ENCODE measurements around the gene FAAP20. TPM values are rescaled to one million over a fixed set of nuclear protein-coding genes. Genes with fewer than 3 reads are reported as not detected.

FAAP20 gene
- total RNA-seq, 1 donor from 2014 or later: 50.6 TPM

GRCh38 chr1:2146836-2147517 lies 47.6 kb downstream of the FAAP20 start:
- no peaks in the 10 kb centered on the region for H3K27me3 ChIP-seq (ENCODE audit: control insufficient read depth, insufficient read depth, low read length)
- no peak for DNase-seq (ENCODE audit: low read depth)
- TF ChIP-seq CTCF (IDR thresholded peaks at IDR 0.05; ENCODE audit: insufficient read depth, low read length, poor library complexity, severe bottlenecking): no peak
- no peak overlapping the region for H3K4me3 ChIP-seq (ENCODE audit: low read depth, low read length)
- H3K36me3 ChIP-seq (ENCODE audit: control insufficient read depth, insufficient read depth, low read length): no peaks in the 10 kb centered on the region

- TF ChIP-seq CTCF (IDR thresholded peaks at IDR 0.05; ENCODE audit: insufficient read depth, low read length, poor library complexity, severe bottlenecking): no peak
- H3K27me3 ChIP-seq (ENCODE audit: control insufficient read depth, insufficient read depth, low read length): no peaks in the 10 kb centered on the region
- no peaks in the 10 kb centered on the region for H3K36me3 ChIP-seq (ENCODE audit: control insufficient read depth, insufficient read depth, low read length)
- no peak for DNase-seq (ENCODE audit: low read depth)
- H3K4me3 ChIP-seq (ENCODE audit: low read depth, low read length): no peak overlapping the region
Observed at GRCh38 chr1:2145946-2146835, 48.4 kb downstream of the FAAP20 start.

GRCh38 chr1:2144501-2145090 lies 50.0 kb downstream of the FAAP20 start:
- no peak for TF ChIP-seq CTCF (IDR thresholded peaks at IDR 0.05; ENCODE audit: insufficient read depth, low read length, poor library complexity, severe bottlenecking)
- H3K27me3 ChIP-seq (ENCODE audit: control insufficient read depth, insufficient read depth, low read length): no peaks in the 10 kb centered on the region
- H3K36me3 ChIP-seq (ENCODE audit: control insufficient read depth, insufficient read depth, low read length): no peaks in the 10 kb centered on the region
- no peak overlapping the region for H3K4me3 ChIP-seq (ENCODE audit: low read depth, low read length)
- no peak for DNase-seq (ENCODE audit: low read depth)

- TF ChIP-seq CTCF (IDR thresholded peaks at IDR 0.05; ENCODE audit: insufficient read depth, low read length, poor library complexity, severe bottlenecking): no peak
- Histone ChIP-seq H3K4me3 (ENCODE audit: low read depth, low read length) (no peak overlapping the region), H3K27me3 (ENCODE audit: control insufficient read depth, insufficient read depth, low read length) (no peaks in the 10 kb centered on the region), H3K36me3 (ENCODE audit: control insufficient read depth, insufficient read depth, low read length) (no peaks in the 10 kb centered on the region)
- DNase-seq (ENCODE audit: low read depth): no peak
Observed at GRCh38 chr1:2143814-2144500, 50.6 kb downstream of the FAAP20 start.

GRCh38 chr1:2141025-2141424 lies 53.5 kb downstream of the FAAP20 start:
- TF ChIP-seq CTCF (IDR thresholded peaks at IDR 0.05; ENCODE audit: insufficient read depth, low read length, poor library complexity, severe bottlenecking): no peak
- no peak overlapping the region for H3K4me3 ChIP-seq (ENCODE audit: low read depth, low read length)

More at GRCh38 chr1:2141025-2141424, 53.5 kb downstream of the FAAP20 start:
- no peak for DNase-seq (ENCODE audit: low read depth)
- no peaks in the 10 kb centered on the region for H3K27me3 ChIP-seq (ENCODE audit: control insufficient read depth, insufficient read depth, low read length)
- H3K36me3 ChIP-seq (ENCODE audit: control insufficient read depth, insufficient read depth, low read length): no peaks in the 10 kb centered on the region

Other genes starting within 250 kb of the FAAP20 start
- gene CFAP74, start 191.0 kb downstream of the FAAP20 start, total RNA-seq: not detected in 2 replicates
- not detected in 2 replicates for gene GABRD, start 175.4 kb downstream of the FAAP20 start, total RNA-seq
- gene PRKCZ, start 144.4 kb downstream of the FAAP20 start, total RNA-seq: 37.0 and 37.6 TPM in 2 replicates
- 26.9 and 33.8 TPM in 2 replicates for gene SKI, start 33.5 kb upstream of the FAAP20 start, total RNA-seq
- gene MORN1, start 196.8 kb upstream of the FAAP20 start, total RNA-seq: 7.7 and 8.4 TPM in 2 replicates
- gene RER1, start 197.1 kb upstream of the FAAP20 start, total RNA-seq: 79.1 and 92.8 TPM in 2 replicates
- gene PEX10, start 217.8 kb upstream of the FAAP20 start, total RNA-seq: 48.1 and 50.4 TPM in 2 replicates